Measurements from ENCODE around the gene MCRS1. TPM values are rescaled to one million over a fixed set of nuclear protein-coding genes. Genes with fewer than 3 reads are reported as not detected.

The MCRS1 gene
- total RNA-seq, 4 donors from 2014 or later: 31.2 to 57.2 (median 33.1) TPM

DNA sequence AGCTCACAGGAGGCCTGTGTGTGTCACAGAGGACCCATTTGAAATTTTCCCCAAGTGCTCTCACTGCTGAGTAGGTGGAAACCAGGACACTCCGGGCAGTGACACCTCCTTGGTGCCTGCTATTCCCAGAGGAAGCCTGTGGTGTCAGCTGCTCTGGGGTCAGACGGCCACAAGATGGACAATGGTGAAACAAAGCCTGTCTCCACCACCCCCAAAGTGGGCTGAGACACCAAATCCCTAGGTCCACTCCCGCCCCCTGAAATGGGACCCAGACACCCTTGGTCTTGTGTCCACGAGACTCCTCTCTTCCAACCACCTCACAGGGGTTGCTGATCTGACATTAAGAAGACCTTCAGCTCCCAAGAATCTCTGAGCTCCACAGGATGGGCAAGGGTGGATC lies 22.1 kb downstream of the MCRS1 start:
- no peak for ATAC-seq (ENCODE audit: low FRiP score)
- DNase-seq (ENCODE audit: low spot score): no peak
- TF ChIP-seq, protein P1, sequence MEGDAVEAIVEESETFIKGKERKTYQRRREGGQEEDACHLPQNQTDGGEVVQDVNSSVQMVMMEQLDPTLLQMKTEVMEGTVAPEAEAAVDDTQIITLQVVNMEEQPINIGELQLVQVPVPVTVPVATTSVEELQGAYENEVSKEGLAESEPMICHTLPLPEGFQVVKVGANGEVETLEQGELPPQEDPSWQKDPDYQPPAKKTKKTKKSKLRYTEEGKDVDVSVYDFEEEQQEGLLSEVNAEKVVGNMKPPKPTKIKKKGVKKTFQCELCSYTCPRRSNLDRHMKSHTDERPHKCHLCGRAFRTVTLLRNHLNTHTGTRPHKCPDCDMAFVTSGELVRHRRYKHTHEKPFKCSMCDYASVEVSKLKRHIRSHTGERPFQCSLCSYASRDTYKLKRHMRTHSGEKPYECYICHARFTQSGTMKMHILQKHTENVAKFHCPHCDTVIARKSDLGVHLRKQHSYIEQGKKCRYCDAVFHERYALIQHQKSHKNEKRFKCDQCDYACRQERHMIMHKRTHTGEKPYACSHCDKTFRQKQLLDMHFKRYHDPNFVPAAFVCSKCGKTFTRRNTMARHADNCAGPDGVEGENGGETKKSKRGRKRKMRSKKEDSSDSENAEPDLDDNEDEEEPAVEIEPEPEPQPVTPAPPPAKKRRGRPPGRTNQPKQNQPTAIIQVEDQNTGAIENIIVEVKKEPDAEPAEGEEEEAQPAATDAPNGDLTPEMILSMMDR (IDR thresholded peaks at IDR 0.05): no peak

DNA sequence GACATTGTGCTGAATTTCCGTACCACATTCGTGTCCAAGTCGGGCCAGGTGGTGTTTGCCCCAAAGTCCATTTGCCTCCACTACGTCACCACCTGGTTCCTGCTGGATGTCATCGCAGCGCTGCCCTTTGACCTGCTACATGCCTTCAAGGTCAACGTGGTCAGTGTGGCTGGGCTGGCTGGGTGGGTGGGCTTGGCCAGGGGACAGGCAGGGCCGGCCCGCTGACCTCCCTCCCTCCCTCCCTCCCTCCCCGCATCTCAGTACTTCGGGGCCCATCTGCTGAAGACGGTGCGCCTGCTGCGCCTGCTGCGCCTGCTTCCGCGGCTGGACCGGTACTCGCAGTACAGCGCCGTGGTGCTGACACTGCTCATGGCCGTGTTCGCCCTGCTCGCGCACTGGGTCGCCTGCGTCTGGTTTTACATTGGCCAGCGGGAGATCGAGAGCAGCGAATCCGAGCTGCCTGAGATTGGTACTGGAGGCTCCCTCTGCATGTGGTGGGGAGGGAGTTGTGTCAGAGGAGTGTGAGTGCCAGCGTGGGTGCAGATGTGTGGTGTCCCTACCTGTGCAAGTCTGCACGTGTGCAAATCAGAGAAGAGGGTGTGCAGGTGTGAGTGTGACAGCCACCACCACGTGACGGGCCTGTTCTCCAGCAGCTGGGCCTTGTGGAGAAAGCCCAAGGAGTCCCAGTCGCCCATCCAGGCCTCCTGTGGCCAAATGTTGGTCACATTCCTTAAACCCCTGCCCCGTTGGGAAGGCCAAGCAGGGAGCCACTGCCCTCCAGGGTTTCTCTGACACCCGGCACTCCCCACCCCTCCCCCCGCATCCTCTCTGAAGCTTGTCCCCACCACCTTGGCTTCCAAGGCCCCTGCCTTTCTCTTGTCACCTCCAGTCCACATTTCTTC lies 23.8 kb downstream of the MCRS1 start:
- ATAC-seq (ENCODE audit: low FRiP score) (no peak), DNase-seq (ENCODE audit: low spot score) (no peak)
- TF ChIP-seq, protein P1 (IDR thresholded peaks at IDR 0.05): no peak

DNA sequence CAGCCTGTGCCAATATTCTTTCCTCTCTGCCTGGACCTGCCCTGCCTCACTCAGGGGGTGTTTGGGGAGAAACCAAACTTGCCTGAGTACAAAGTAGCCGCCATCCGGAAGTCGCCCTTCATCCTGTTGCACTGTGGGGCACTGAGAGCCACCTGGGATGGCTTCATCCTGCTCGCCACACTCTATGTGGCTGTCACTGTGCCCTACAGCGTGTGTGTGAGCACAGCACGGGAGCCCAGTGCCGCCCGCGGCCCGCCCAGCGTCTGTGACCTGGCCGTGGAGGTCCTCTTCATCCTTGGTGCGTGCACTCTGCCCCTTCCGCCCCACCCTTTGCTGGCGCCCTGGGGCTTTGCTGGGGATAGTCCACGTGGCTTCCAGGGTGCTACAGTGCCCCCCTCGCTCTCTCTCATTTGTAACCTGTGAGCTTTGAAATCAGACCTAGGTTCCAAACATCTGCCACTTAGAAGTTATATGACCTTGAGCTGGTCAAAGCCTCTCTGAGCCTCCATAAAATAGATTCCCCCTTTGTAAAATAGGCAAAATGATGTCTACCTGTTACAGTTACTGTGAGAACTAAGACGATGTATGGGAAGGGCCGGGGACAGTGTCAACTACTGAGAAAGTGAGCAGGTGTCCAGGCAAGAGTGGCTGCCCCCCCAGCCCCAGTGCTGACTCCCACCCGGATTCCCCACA lies 24.6 kb downstream of the MCRS1 start:
- no peak for DNase-seq (ENCODE audit: low spot score)
- TF ChIP-seq, protein P1 (IDR thresholded peaks at IDR 0.05): no peak
- no peak for ATAC-seq (ENCODE audit: low FRiP score)

DNA sequence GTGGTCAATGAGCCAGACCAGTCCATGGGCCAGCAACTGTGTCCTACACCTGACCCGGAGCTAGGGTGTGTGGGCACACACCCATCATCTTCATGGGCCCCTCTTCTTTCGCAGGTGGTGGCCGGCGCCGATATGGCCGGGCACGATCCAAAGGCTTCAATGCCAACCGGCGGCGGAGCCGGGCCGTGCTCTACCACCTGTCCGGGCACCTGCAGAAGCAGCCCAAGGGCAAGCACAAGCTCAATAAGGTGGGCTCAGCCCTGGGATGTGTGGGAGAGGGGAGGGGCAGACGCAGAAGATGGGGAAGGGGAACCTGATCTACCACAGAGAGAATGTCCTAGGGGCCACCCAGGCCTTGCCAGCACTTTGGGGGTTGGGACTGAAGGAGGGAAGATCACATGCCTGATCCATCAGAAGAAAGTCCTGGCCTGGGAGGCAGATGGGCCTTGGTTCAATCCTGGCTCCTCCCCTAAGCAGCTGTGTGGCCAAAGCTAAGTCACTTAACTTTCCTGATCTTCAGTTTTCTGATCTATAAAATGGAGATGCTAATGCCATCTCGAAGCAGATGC lies 25.3 kb downstream of the MCRS1 start:
- ATAC-seq (ENCODE audit: low FRiP score): no peak
- TF ChIP-seq, protein P1 (IDR thresholded peaks at IDR 0.05): no peak
- no peak for DNase-seq (ENCODE audit: low spot score)

DNA sequence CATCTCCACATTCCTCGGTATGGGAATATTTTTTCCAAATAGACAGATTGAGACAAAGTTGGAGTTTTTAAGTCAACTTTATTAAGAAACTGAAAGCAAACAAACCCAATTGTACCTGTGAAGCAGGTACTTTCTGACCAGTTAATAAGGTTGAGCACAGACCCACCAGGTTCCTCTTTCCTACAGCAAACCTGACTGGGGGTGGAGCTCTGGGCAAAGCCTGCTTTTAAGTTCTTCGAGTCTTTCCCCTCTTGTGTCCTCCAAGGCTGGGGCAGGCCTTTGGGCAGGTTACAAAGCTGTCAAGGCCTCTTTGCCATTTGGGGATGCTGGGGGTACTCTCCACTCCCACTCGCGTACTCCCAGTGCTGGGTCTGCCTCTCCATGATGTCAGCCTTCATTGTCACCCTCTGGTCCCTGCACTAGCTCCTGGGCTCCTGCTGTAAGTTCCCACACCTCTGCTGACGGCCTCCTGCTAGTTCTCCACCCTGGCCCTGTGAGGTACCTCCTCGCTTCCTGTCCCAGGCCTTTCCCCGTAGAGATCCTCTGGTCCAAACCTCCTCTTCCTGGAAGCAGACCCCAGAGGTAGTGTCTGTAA lies 25.9 kb downstream of the MCRS1 start:
- TF ChIP-seq, protein P1 (IDR thresholded peaks at IDR 0.05): no peak
- no peak for DNase-seq (ENCODE audit: low spot score)
- ATAC-seq (ENCODE audit: low FRiP score): no peak

DNA sequence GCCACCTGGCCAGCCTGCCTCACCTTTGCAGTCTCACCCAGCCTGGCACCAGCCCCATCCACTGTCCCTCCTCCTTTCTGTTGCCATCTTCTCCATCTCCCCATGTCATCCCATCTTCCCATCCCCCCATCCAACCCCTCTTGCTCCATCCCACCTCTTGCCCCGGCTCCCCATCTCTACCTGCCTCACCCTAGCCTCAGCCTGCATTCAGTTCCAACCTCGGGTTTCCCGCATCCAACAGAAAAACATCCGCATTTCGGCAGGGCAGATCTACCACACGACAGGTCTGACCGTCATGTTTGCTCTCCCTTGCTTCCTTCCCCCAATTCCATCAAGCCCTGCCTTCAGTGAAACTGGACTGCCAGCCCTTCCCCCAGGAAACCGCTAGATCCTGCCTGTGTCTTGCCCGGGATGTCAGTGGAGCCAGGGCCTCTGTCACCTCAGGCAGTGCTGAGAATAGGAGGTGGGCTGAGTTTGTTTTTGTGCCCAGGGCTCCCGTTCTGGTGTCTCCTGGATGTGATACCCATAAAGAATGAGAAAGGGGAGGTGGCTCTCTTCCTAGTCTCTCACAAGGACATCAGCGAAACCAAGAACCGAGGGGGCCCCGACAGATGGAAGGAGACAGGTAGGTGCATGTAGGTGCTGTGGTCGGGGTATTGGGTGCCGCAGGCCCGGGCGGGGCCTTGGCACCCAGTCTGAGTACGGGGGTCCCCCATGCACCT lies 26.6 kb downstream of the MCRS1 start:
- ATAC-seq (ENCODE audit: low FRiP score): no peak
- TF ChIP-seq, protein P1 (IDR thresholded peaks at IDR 0.05): no peak
- no peak for DNase-seq (ENCODE audit: low spot score)

All from omental fat pad (tissue), 4 donors.